ENCODE results near the gene LHFPL2. TPM values are rescaled to one million over a fixed set of nuclear protein-coding genes. Genes with fewer than 3 reads are reported as not detected.

The LHFPL2 gene
- total and polyA plus RNA-seq, 9 of the 15 experiments (the other 6 are each of a cell fraction or from before 2014, with no cell fraction given), result 1.0 to 6.6 (median 4.6) TPM

DNA sequence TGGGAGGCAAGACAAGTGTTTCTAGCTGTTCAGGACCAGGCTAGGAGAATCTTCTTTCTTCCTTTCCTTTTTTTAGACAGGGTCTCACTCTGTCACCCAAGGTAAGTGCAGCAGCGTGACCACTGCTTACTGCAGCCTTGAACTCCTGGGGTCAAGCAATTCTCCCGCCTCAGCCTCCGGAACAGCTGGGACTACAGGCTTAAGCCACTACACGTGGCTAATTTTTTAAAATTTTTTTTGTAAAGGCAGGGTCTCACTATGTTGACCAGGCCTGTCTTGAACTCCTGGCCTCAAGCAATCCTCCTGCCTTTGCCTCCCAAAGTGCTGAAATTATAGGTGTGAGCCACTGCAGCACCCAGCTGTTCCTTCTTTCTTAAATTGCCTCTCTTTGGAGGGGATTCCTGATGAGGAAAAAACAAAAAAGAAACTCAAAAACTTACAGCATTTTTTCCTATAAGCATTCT lies 53.1 kb downstream of the LHFPL2 start (continued):
- TF ChIP-seq, protein P1, sequence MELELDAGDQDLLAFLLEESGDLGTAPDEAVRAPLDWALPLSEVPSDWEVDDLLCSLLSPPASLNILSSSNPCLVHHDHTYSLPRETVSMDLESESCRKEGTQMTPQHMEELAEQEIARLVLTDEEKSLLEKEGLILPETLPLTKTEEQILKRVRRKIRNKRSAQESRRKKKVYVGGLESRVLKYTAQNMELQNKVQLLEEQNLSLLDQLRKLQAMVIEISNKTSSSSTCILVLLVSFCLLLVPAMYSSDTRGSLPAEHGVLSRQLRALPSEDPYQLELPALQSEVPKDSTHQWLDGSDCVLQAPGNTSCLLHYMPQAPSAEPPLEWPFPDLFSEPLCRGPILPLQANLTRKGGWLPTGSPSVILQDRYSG (tag; conservative IDR thresholded peaks at IDR 0.05; ENCODE audit: low read depth), result no peak
- no peak for TF ChIP-seq PRMT5 (CRISPR knock-in tag; IDR thresholded peaks at IDR 0.05)
- no peak for TF ChIP-seq POU5F1 (IDR thresholded peaks at IDR 0.05; ENCODE audit: borderline replicate concordance, low read depth, low read length, partially characterized antibody)
- no peak for TF ChIP-seq NR2F6 (CRISPR knock-in tag; IDR thresholded peaks at IDR 0.05)
- no peak for TF ChIP-seq MYC (IDR thresholded peaks at IDR 0.05; ENCODE audit: low read depth, low read length)
- TF ChIP-seq MYC (CRISPR knock-in tag; IDR thresholded peaks at IDR 0.05; ENCODE audit: borderline replicate concordance, low read depth), result no peak
- no peak for TF ChIP-seq ADNP (tag; IDR thresholded peaks at IDR 0.05)
- TF ChIP-seq NR2C2 (CRISPR knock-in tag; IDR thresholded peaks at IDR 0.05), result no peak
- TF ChIP-seq NR2C2 (tag; IDR thresholded peaks at IDR 0.05), result peak; percentile 42; the same call in 1 of the 2 replicates
- TF ChIP-seq FOSL1 (tag; conservative IDR thresholded peaks at IDR 0.05), result no peak; the same call in 1 of the 2 replicates
- TF ChIP-seq, protein P2, sequence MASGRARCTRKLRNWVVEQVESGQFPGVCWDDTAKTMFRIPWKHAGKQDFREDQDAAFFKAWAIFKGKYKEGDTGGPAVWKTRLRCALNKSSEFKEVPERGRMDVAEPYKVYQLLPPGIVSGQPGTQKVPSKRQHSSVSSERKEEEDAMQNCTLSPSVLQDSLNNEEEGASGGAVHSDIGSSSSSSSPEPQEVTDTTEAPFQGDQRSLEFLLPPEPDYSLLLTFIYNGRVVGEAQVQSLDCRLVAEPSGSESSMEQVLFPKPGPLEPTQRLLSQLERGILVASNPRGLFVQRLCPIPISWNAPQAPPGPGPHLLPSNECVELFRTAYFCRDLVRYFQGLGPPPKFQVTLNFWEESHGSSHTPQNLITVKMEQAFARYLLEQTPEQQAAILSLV (tag; IDR thresholded peaks at IDR 0.05), result no peak
- no peak for TF ChIP-seq CEBPG (CRISPR knock-in tag; IDR thresholded peaks at IDR 0.05)
- no peak for TF ChIP-seq CEBPG (tag; conservative IDR thresholded peaks at IDR 0.05 in 1 of 2, IDR thresholded peaks at IDR 0.05 in 1 of 2)
- no peak for TF ChIP-seq MEF2A (IDR thresholded peaks at IDR 0.05; ENCODE audit: control insufficient read depth, low read depth, low read length)
- no peak for TF ChIP-seq TAF7 (tag; IDR thresholded peaks at IDR 0.05)
- TF ChIP-seq PTRF (tag; IDR thresholded peaks at IDR 0.05), result no peak
- no peak for TF ChIP-seq RBFOX2 (IDR thresholded peaks at IDR 0.05; ENCODE audit: low read depth, low read length)
- TF ChIP-seq ZNF24 (IDR thresholded peaks at IDR 0.05), result no peak
- 0 out of 2 replicates have a peak, but pooled peaks have one; percentile 2 for TF ChIP-seq DPF2 (IDR thresholded peaks at IDR 0.05)
- TF ChIP-seq ZNF134 (CRISPR knock-in tag; conservative IDR thresholded peaks at IDR 0.05), result no peak

Data from K562 (cell line).